WI38 (cell line): ENCODE data around the gene FTO.

ENCODE experiments used
- H3K4me3 ChIP-seq: 2 replicates; pipeline ENCODE4 v1.5.1; 2011; ENCODE audit warnings: low read depth, mild to moderate bottlenecking, control low read depth, low read length
- TF ChIP-seq, protein P1 (sequence below): IDR thresholded peaks from 2 replicates; pipeline ENCODE4 v1.5.1; 2012; ENCODE audit warnings: low read depth, mild to moderate bottlenecking, control low read depth, low read length

FTO gene

DNA sequence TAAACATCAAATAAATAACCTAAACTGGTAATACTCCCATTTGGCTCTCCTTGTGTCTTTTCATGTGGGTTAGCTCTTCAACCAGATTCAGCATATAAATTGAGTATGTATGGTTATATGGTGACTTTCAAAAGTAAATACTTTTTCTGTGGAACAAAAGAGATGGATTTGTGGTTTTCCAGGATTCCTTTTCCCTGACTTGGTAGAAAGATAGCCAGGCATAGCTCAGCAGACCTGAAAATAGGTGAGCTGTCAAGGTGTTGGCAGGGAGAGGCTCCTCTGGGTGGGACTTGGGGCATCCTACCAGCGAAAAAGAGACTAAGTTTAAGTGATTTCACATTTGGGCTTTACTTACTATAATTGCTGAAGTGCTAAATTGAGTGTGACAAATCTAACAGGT, 80.3 kb downstream of the FTO start:
- TF ChIP-seq, protein P1, sequence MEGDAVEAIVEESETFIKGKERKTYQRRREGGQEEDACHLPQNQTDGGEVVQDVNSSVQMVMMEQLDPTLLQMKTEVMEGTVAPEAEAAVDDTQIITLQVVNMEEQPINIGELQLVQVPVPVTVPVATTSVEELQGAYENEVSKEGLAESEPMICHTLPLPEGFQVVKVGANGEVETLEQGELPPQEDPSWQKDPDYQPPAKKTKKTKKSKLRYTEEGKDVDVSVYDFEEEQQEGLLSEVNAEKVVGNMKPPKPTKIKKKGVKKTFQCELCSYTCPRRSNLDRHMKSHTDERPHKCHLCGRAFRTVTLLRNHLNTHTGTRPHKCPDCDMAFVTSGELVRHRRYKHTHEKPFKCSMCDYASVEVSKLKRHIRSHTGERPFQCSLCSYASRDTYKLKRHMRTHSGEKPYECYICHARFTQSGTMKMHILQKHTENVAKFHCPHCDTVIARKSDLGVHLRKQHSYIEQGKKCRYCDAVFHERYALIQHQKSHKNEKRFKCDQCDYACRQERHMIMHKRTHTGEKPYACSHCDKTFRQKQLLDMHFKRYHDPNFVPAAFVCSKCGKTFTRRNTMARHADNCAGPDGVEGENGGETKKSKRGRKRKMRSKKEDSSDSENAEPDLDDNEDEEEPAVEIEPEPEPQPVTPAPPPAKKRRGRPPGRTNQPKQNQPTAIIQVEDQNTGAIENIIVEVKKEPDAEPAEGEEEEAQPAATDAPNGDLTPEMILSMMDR = no peak
- no peak overlapping the region for H3K4me3 ChIP-seq

DNA sequence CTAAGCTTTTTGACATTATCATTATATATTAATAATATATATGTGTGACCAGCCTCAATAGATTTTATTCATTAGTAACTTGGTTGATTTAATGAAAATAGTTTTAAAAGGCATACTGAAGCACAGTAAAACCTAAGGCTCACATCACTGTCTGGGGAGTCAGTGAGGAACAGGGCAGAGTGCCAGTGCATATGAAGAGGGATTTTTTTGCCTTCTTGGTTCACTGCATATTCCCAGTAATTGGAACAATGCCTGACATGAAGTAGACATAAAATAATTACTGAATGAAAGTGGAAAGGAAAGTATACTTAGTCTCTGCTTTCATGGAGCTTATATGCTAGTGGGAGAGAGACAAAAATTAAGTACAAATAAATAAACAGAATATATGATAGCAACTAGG, 81.1 kb downstream of the FTO start:
- TF ChIP-seq, protein P1 = no peak
- no peak overlapping the region for H3K4me3 ChIP-seq

DNA sequence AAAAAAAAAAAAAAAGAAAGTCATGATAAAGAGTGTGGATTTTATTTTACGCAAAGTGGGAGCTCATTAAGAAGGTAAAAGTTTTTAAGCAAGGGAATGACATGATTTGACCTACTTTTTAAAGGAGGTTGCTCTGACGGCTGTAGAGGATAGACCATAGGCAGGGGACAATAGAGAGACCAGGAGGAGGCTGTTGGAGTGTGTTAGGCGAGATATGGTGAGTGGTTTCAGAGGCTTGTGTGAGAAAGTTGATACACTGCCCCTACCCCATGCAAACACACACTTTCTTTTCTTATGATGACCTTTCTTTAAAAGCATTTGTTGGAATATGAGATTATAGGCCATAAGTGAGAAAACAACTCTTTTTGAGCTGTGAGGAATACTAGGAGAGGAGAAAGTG, 82.0 kb downstream of the FTO start:
- H3K4me3 ChIP-seq = no peak overlapping the region

DNA sequence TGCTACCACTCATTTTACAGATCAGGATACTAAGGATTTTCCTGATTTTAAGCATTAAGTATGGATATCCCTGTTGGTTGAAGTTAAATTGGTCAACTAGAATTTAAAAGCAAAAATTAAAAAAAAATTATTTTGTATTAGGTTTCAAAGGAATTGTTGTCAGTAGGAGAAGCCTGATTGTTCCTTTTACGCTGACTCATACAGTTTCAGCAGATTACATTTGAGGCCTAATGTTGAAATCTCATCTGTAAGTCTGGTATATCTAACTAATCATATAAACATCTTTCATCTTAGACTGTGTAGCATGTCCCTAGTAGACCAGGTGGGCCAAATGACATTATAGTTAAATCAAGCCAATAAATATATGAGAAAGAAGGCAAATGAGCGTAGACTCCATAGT, 83.5 kb downstream of the FTO start:
- no peak overlapping the region for H3K4me3 ChIP-seq
- TF ChIP-seq, protein P1 = no peak

More for the DNA sequence above, 82.0 kb downstream of the FTO start:
- TF ChIP-seq, protein P1 = no peak

DNA sequence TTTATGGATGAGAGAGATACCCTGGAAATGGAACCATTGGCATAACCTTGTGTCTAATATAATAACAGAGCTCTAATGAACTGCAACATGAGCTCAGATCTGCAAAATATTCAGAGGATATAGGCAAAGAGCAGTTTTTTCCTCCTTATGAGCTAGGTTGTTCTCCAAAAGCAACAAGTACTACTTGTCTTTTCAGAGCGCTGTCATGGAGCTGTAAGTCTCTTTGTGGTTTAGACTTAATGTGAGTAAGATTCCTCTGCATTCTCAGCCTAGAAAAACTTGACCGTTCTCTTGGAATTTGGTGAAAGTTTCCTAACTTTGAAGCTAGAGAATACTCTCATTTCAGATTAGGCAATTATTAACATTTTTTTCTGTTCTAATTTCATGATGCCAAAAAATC, 85.2 kb downstream of the FTO start:
- TF ChIP-seq, protein P1 = no peak
- H3K4me3 ChIP-seq = no peak overlapping the region

DNA sequence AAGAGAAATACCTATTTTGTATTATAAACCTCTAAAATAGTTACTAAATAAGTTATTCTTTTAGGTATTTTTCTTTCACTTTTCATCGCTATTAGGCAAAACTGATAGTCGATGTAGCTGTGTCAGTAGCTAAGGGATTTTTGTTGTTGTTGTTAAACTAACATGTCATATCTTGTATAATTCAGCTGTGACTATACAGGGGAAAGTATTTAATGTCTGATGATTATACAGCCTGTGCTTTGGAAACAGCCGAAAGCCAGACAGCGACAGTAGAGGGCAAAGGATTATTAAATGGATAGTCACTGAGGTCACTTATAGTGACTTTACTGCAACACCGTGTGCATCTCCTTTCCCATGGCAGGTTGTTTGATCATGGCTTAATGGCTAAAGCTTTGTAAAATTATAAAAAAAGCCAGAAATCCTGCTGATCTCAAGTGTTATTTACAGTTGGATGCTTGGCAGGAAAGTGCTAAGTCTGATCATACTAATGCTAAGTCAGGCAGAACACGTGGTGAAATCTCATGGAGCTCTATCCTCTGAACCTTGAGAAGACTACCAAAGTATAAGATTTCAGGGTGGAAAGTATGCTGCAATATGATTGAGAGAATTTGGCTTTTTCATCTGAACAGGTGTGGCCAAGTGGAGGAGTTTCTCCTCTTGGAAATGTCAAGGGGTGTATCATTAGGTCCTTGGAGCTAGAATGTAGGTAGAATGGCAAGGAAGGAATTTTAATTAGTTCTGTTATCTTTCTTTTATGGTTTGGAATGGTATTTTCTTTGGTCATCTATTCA, 88.4 kb downstream of the FTO start:
- no peak overlapping the region for H3K4me3 ChIP-seq
- TF ChIP-seq, protein P1 = no peak

DNA sequence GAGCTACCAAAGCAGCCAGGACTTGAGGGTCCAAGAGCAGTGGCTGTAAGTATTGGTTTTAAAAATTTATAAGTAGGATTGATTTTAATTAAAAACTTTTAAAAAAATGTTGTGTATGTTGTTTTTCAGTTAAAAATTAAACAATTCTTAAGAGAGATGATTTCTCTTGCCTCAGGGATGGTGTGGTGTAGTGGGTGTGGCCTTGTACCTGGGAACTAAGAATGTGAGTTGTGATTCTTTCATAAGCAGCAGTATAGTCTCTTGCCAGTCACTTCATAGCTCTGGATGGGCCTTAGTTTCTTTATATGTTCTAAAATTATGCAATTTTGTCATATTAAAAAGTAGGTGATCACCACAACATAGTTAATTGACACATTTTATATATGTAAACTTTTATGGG, 99.5 kb downstream of the FTO start:
- TF ChIP-seq, protein P1 = no peak
- H3K4me3 ChIP-seq = no peak overlapping the region
